ENCODE data around the gene DAP.

DNA sequence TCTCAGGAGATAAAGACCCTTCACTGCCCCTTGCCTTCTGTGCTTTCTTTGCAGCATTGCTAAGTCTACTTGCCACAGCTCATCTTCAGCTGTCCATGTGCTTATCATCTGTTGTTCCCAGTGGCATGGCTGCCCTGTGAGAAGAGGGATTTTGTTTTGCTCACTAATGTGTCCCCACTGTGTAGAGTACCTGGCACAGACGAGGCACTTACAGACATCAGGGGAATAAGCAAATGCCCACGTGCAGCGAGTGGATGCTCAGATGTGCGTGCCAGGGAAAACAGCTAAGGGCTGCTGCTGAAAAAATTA is 31.0 kb downstream of the DAP start:
- no peak for TF ChIP-seq POLR2A (IDR thresholded peaks at IDR 0.05; ENCODE audit: low read depth, low read length)
- TF ChIP-seq, protein P1, sequence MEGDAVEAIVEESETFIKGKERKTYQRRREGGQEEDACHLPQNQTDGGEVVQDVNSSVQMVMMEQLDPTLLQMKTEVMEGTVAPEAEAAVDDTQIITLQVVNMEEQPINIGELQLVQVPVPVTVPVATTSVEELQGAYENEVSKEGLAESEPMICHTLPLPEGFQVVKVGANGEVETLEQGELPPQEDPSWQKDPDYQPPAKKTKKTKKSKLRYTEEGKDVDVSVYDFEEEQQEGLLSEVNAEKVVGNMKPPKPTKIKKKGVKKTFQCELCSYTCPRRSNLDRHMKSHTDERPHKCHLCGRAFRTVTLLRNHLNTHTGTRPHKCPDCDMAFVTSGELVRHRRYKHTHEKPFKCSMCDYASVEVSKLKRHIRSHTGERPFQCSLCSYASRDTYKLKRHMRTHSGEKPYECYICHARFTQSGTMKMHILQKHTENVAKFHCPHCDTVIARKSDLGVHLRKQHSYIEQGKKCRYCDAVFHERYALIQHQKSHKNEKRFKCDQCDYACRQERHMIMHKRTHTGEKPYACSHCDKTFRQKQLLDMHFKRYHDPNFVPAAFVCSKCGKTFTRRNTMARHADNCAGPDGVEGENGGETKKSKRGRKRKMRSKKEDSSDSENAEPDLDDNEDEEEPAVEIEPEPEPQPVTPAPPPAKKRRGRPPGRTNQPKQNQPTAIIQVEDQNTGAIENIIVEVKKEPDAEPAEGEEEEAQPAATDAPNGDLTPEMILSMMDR (conservative IDR thresholded peaks at IDR 0.05; ENCODE audit: low read depth, low read length): no peak
- TF ChIP-seq, protein P2, sequence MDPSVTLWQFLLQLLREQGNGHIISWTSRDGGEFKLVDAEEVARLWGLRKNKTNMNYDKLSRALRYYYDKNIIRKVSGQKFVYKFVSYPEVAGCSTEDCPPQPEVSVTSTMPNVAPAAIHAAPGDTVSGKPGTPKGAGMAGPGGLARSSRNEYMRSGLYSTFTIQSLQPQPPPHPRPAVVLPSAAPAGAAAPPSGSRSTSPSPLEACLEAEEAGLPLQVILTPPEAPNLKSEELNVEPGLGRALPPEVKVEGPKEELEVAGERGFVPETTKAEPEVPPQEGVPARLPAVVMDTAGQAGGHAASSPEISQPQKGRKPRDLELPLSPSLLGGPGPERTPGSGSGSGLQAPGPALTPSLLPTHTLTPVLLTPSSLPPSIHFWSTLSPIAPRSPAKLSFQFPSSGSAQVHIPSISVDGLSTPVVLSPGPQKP (IDR thresholded peaks at IDR 0.05; ENCODE audit: borderline replicate concordance, low read depth, low read length): no peak
- TF ChIP-seq SMC3 (IDR thresholded peaks at IDR 0.05; ENCODE audit: low read depth, low read length): no peak
- TF ChIP-seq RAD21 (IDR thresholded peaks at IDR 0.05; ENCODE audit: low read length): no peak
- TF ChIP-seq FOS (IDR thresholded peaks at IDR 0.05; ENCODE audit: low read depth, low read length): no peak
- TF ChIP-seq MAZ (IDR thresholded peaks at IDR 0.05; ENCODE audit: borderline replicate concordance, low read depth, low read length): no peak
- TF ChIP-seq RCOR1 (IDR thresholded peaks at IDR 0.05; ENCODE audit: insufficient replicate concordance, low read length): no peak
- TF ChIP-seq CHD1 (IDR thresholded peaks at IDR 0.05; ENCODE audit: low read depth, low read length): no peak
- no peak for TF ChIP-seq NFE2L2 (IDR thresholded peaks at IDR 0.05; ENCODE audit: low read depth, low read length)
- no peak for TF ChIP-seq RFX5 (IDR thresholded peaks at IDR 0.05; ENCODE audit: low read depth, low read length)
- TF ChIP-seq, protein P3, sequence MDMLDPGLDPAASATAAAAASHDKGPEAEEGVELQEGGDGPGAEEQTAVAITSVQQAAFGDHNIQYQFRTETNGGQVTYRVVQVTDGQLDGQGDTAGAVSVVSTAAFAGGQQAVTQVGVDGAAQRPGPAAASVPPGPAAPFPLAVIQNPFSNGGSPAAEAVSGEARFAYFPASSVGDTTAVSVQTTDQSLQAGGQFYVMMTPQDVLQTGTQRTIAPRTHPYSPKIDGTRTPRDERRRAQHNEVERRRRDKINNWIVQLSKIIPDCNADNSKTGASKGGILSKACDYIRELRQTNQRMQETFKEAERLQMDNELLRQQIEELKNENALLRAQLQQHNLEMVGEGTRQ (IDR thresholded peaks at IDR 0.05; ENCODE audit: low read depth, low read length): no peak
- TF ChIP-seq MAFK (IDR thresholded peaks at IDR 0.05; ENCODE audit: low read depth, low read length): no peak
